Measurements from ENCODE around the gene TTC22. TPM values are rescaled to one million over a fixed set of nuclear protein-coding genes. Genes with fewer than 3 reads are reported as not detected.

TTC22 gene
- total RNA-seq, 6 experiments from 2014 or later: not detected

- peak within 1 kb of the TSS; percentile 97 for H3K4me3 Mint-ChIP-seq
Measured at GRCh38 chr1:54764133-54764921, 36.8 kb downstream of the TTC22 start, which contains the start of gene PARS2. Gene PARS2, minus strand, starts transcription at chr1:54764523. Its CDS starts 5,362 bp downstream, at chr1:54759161.

GRCh38 chr1:54763816-54764132, 37.3 kb downstream of the TTC22 start:
- H3K9me3 Mint-ChIP-seq: no peaks in the 10 kb centered on the region
- TF ChIP-seq, protein P1, sequence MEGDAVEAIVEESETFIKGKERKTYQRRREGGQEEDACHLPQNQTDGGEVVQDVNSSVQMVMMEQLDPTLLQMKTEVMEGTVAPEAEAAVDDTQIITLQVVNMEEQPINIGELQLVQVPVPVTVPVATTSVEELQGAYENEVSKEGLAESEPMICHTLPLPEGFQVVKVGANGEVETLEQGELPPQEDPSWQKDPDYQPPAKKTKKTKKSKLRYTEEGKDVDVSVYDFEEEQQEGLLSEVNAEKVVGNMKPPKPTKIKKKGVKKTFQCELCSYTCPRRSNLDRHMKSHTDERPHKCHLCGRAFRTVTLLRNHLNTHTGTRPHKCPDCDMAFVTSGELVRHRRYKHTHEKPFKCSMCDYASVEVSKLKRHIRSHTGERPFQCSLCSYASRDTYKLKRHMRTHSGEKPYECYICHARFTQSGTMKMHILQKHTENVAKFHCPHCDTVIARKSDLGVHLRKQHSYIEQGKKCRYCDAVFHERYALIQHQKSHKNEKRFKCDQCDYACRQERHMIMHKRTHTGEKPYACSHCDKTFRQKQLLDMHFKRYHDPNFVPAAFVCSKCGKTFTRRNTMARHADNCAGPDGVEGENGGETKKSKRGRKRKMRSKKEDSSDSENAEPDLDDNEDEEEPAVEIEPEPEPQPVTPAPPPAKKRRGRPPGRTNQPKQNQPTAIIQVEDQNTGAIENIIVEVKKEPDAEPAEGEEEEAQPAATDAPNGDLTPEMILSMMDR (IDR thresholded peaks at IDR 0.05): no peak
- H3K4me3 Mint-ChIP-seq: peak overlapping the region; percentile 97
- DNase-seq: no peak
- peaks cover 8% of the 10 kb centered on the region for H3K27me3 Mint-ChIP-seq (ENCODE audit: insufficient read depth)
- peak overlapping the region; percentile 92 for H3K27ac Mint-ChIP-seq
- H3K4me1 Mint-ChIP-seq (ENCODE audit: low read depth): peaks cover 19% of the 10 kb centered on the region
- H3K36me3 Mint-ChIP-seq (ENCODE audit: low read depth): no peaks in the 10 kb centered on the region

More at GRCh38 chr1:54764133-54764921, 36.8 kb downstream of the TTC22 start, which contains the start of gene PARS2:
- Mint-ChIP-seq H3K36me3 (ENCODE audit: low read depth) (no peaks in the 10 kb centered on the region), H3K4me1 (ENCODE audit: low read depth) (peaks cover 19% of the 10 kb centered on the region), H3K27ac (peak within 1 kb of the TSS; percentile 92), H3K9me3 (no peaks in the 10 kb centered on the region), H3K27me3 (ENCODE audit: insufficient read depth) (peaks cover 8% of the 10 kb centered on the region)
- TF ChIP-seq, protein P1 (IDR thresholded peaks at IDR 0.05): no peak
- peak; percentile 99 for DNase-seq

- H3K27ac Mint-ChIP-seq: no peak overlapping the region
- no peaks in the 10 kb centered on the region for H3K9me3 Mint-ChIP-seq
- TF ChIP-seq, protein P1 (IDR thresholded peaks at IDR 0.05): no peak
- peaks cover 11% of the 10 kb centered on the region for H3K4me1 Mint-ChIP-seq (ENCODE audit: low read depth)
- peaks cover 1% of the 10 kb centered on the region; the same call in 1 of the 2 replicates for H3K27me3 Mint-ChIP-seq (ENCODE audit: insufficient read depth)
- DNase-seq: no peak
- no peaks in the 10 kb centered on the region for H3K36me3 Mint-ChIP-seq (ENCODE audit: low read depth)
- no peak overlapping the region for H3K4me3 Mint-ChIP-seq
Measured at GRCh38 chr1:54758678-54759348, 42.3 kb downstream of the TTC22 start.

DNA sequence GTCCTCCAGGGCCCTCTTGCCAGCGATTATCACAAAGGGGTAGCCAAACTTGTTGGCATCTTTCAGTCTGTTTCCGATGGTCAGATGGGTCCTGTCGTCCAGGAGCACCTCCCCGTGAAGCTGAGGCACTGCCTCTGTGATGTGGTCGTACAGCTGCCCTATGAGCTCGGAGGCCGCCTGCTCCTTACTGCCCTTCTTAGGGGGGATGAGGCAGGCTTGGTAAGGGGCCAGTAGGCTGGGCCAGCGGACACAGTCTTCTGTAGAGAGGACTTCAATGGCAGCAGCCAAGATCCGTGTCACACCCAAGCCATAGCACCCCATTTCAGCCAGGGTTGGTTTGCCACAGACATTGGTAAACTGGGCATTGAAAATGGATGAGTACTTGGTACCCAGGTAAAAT, 43.3 kb downstream of the TTC22 start:
- Mint-ChIP-seq H3K4me3 (no peak overlapping the region), H3K36me3 (ENCODE audit: low read depth) (no peaks in the 10 kb centered on the region), H3K27me3 (ENCODE audit: insufficient read depth) (peaks cover 1% of the 10 kb centered on the region; the same call in 1 of the 2 replicates), H3K9me3 (no peaks in the 10 kb centered on the region), H3K27ac (no peak overlapping the region), H3K4me1 (ENCODE audit: low read depth) (peaks cover 2% of the 10 kb centered on the region)
- TF ChIP-seq, protein P1 (IDR thresholded peaks at IDR 0.05): no peak
- DNase-seq: no peak

GRCh38 chr1:54754486-54755285, 46.4 kb downstream of the TTC22 start:
- DNase-seq: no peak
- H3K9me3 Mint-ChIP-seq: no peaks in the 10 kb centered on the region
- no peak overlapping the region for H3K27ac Mint-ChIP-seq
- no peaks in the 10 kb centered on the region for H3K36me3 Mint-ChIP-seq (ENCODE audit: low read depth)
- no peaks in the 10 kb centered on the region for H3K4me1 Mint-ChIP-seq (ENCODE audit: low read depth)
- TF ChIP-seq, protein P1 (IDR thresholded peaks at IDR 0.05): no peak
- peaks cover 8% of the 10 kb centered on the region; the same call in 1 of the 2 replicates for H3K27me3 Mint-ChIP-seq (ENCODE audit: insufficient read depth)
- H3K4me3 Mint-ChIP-seq: no peak overlapping the region

All from HFFc6 (cell line).